Measurements from ENCODE around the gene PTPRG. TPM values are rescaled to one million over a fixed set of nuclear protein-coding genes. Genes with fewer than 3 reads are reported as not detected.

PTPRG gene
- total RNA-seq, 3 donors from 2014 or later = 28.9 to 54.7 (median 40.4) TPM

DNA sequence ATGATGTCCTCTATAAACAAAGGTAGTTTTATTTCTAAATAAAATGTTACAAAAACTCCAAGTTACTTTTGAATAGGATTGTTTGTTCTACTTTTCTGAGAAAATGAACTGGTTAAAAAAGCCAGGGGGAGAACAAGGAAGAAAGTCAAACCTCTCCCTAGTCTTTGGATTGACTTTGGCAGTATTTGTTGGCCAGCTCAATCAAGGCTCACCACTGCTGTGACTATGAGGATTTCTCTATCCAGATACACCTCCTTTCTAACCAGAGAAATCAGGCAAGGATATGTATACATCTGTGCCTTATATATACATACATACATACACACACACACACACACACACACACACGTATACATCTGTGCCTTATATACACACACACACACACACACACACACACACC, 704.2 kb downstream of the PTPRG start:
- ATAC-seq (no peak), DNase-seq (no peak)
- Histone ChIP-seq H3K4me1 (ENCODE audit: low read depth) (no peaks in the 10 kb centered on the region), H3K36me3 (ENCODE audit: low read depth) (no peaks in the 10 kb centered on the region), H3K9me3 (no peaks in the 10 kb centered on the region), H3K4me3 (no peak overlapping the region)
- intact Hi-C loops (cut with DNase I, micrococcal nuclease) = no loop called here
- no peak for TF ChIP-seq CTCF (IDR thresholded peaks at IDR 0.05)

- no peaks in the 10 kb centered on the region for H3K9me3 ChIP-seq
- no peak for ATAC-seq
- H3K36me3 ChIP-seq (ENCODE audit: low read depth) = no peaks in the 10 kb centered on the region
- H3K4me1 ChIP-seq (ENCODE audit: low read depth) = no peaks in the 10 kb centered on the region
- no peak for DNase-seq
- H3K4me3 ChIP-seq = no peak overlapping the region
- intact Hi-C loops (cut with DNase I, micrococcal nuclease) = no loop called here
- no peak for TF ChIP-seq CTCF (IDR thresholded peaks at IDR 0.05)
Observed at GRCh38 chr3:62266668-62267283, 705.4 kb downstream of the PTPRG start.

- H3K4me1 ChIP-seq (ENCODE audit: low read depth) = no peaks in the 10 kb centered on the region
- DNase-seq (no peak), ATAC-seq (no peak)
- intact Hi-C loops (cut with DNase I, micrococcal nuclease) = no loop called here
- H3K9me3 ChIP-seq = no peaks in the 10 kb centered on the region
- H3K4me3 ChIP-seq = no peak overlapping the region
- H3K36me3 ChIP-seq (ENCODE audit: low read depth) = no peaks in the 10 kb centered on the region
- no peak for TF ChIP-seq CTCF (IDR thresholded peaks at IDR 0.05)
Observed at GRCh38 chr3:62276658-62277180, 715.3 kb downstream of the PTPRG start.

DNA sequence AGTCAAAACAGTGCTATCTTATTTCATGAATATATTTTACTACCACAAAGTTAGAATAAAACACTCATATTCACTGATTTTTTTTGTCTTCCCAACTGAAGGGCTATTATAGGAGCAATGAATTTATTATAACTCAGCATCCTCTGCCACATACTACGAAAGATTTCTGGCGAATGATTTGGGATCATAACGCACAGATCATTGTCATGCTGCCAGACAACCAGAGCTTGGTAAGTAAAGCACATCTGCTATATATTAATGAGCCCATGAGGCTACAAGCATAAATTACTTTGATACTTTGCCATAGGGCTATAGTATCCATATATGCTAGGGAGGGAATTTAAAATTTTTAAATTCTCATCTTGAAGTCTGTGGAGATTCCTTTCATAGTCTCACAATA, 716.1 kb downstream of the PTPRG start:
- H3K36me3 ChIP-seq (ENCODE audit: low read depth) = no peaks in the 10 kb centered on the region
- DNase-seq = no peak
- H3K4me1 ChIP-seq (ENCODE audit: low read depth) = no peaks in the 10 kb centered on the region
- no peak overlapping the region for H3K4me3 ChIP-seq
- H3K9me3 ChIP-seq = no peaks in the 10 kb centered on the region
- ATAC-seq = no peak
- intact Hi-C loops (cut with DNase I, micrococcal nuclease) = no loop called here
- TF ChIP-seq CTCF (IDR thresholded peaks at IDR 0.05) = no peak

- ATAC-seq = no peak
- intact Hi-C loops (cut with DNase I, micrococcal nuclease) = no loop called here
- TF ChIP-seq CTCF (IDR thresholded peaks at IDR 0.05) = no peak
- no peak overlapping the region for H3K4me3 ChIP-seq
- no peaks in the 10 kb centered on the region for H3K4me1 ChIP-seq (ENCODE audit: low read depth)
- H3K36me3 ChIP-seq (ENCODE audit: low read depth) = no peaks in the 10 kb centered on the region
- no peaks in the 10 kb centered on the region for H3K9me3 ChIP-seq
- DNase-seq = no peak
Observed at GRCh38 chr3:62277986-62278385, 716.6 kb downstream of the PTPRG start.

- intact Hi-C loops (cut with DNase I, micrococcal nuclease) = no loop called here
- no peak for TF ChIP-seq CTCF (IDR thresholded peaks at IDR 0.05)
- Histone ChIP-seq H3K4me1 (ENCODE audit: low read depth) (no peaks in the 10 kb centered on the region), H3K36me3 (ENCODE audit: low read depth) (no peaks in the 10 kb centered on the region), H3K9me3 (no peaks in the 10 kb centered on the region), H3K4me3 (no peak overlapping the region)
- DNase-seq = no peak
- no peak for ATAC-seq
Observed at GRCh38 chr3:62281726-62282125, 720.4 kb downstream of the PTPRG start.

Measured in mucosa of descending colon (tissue), 3 donors.